ENCODE measurements around the gene TAPBPL.
"Not testable (repeated sequence)": the region's sequence is repeated elsewhere in the genome, so short reads cannot be mapped to it uniquely, and the experiment has no call there.

The TAPBPL gene

DNA sequence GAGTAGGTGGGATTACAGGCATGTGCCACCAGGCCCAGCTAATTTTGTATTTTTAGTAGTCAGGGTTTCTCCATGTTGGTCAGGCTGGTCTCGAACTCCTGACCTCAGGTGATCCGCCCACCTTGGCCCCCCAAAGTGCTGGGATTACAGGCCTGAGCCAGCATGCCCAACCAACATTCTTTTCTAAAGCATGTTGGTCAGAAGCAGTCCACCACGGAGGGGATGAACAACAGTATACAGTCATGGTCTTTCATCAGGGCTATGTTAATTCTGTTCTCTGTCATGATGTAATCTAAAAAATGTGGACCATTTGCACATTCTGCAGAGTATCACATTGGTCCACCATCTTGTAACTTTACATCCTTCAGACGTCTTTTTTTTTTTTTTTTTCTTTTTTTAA is 37.6 kb downstream of the TAPBPL start:
- Histone ChIP-seq H3K27me3 (ENCODE audit: insufficient read depth, low read length, poor library complexity) (no peaks in the 10 kb centered on the region), H3K27ac (ENCODE audit: low read length) (no peak overlapping the region), H3K36me3 (ENCODE audit: insufficient read depth, low read length) (peaks cover 9% of the 10 kb centered on the region; the same call in 1 of the 2 replicates), H2AFZ (ENCODE audit: low read depth, low read length) (no peak overlapping the region), H3K4me2 (ENCODE audit: insufficient read depth, low read length) (no peak overlapping the region), H3K4me1 (ENCODE audit: insufficient read depth, low read length) (peaks cover 16% of the 10 kb centered on the region), H4K20me1 (ENCODE audit: insufficient read depth, low read length) (no peaks in the 10 kb centered on the region), H3K9me3 (ENCODE audit: insufficient read depth, low read length, severe bottlenecking) (no peaks in the 10 kb centered on the region), H3K4me3 (ENCODE audit: low read depth in 1 of 2, low read length in 2 of 2) (no peak overlapping the region), H3K9ac (ENCODE audit: low read depth, low read length) (no peak overlapping the region), H3K79me2 (ENCODE audit: insufficient read depth, low read length) (peaks cover 14% of the 10 kb centered on the region)
- DNase-seq (no peak), ATAC-seq (ENCODE audit: insufficient read depth, low read depth) (no peak)
- no peak for TF ChIP-seq CTCF (IDR thresholded peaks at IDR 0.05; ENCODE audit: borderline replicate concordance, extremely low read depth, low read length, poor library complexity, severe bottlenecking)
- TF ChIP-seq EZH2 (IDR thresholded peaks at IDR 0.05; ENCODE audit: borderline replicate concordance, low read depth, low read length, severe bottlenecking) = no peak

DNA sequence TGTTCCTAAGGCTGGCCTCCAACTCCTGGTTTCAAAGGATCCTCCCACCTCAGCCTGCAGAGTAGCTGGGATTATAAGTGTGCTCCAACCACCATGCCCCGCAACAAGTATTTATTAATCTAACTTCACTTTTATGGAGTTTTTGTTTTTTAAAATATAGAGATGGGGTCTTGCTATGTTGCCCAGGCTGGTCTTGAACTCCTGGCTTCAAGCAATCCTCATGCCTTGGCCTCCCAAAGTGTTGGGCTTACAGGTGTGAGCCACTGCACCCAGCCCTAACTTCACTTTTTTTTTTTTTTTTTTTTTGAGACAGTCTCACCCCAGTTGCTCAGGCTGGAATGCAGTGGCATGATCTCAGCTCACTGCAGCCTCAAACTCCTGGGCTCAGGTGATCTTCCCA is 38.8 kb downstream of the TAPBPL start:
- H3K9ac ChIP-seq (ENCODE audit: low read depth, low read length); H2AFZ ChIP-seq (ENCODE audit: low read depth, low read length); DNase-seq; H3K27ac ChIP-seq (ENCODE audit: low read length); H4K20me1 ChIP-seq (ENCODE audit: insufficient read depth, low read length); H3K9me3 ChIP-seq (ENCODE audit: insufficient read depth, low read length, severe bottlenecking); H3K4me2 ChIP-seq (ENCODE audit: insufficient read depth, low read length); H3K4me3 ChIP-seq (ENCODE audit: low read depth in 1 of 2, low read length in 2 of 2); H3K27me3 ChIP-seq (ENCODE audit: insufficient read depth, low read length, poor library complexity); ATAC-seq (ENCODE audit: insufficient read depth, low read depth): not testable (repeated sequence)
- Histone ChIP-seq H3K36me3 (ENCODE audit: insufficient read depth, low read length) (peaks cover 18% of the 10 kb centered on the region), H3K79me2 (ENCODE audit: insufficient read depth, low read length) (peaks cover 26% of the 10 kb centered on the region), H3K4me1 (ENCODE audit: insufficient read depth, low read length) (peaks cover 27% of the 10 kb centered on the region)

GRCh38 chr12:6492838-6493496 is 41.1 kb downstream of the TAPBPL start, which contains the start of gene MRPL51:
MRPL51 (minus strand) TSS chr12:6493262; CDS start chr12:6493136, 126 bp downstream.
- TF ChIP-seq CTCF (IDR thresholded peaks at IDR 0.05; ENCODE audit: borderline replicate concordance, extremely low read depth, low read length, poor library complexity, severe bottlenecking) = no peak
- no peak for TF ChIP-seq EZH2 (IDR thresholded peaks at IDR 0.05; ENCODE audit: borderline replicate concordance, low read depth, low read length, severe bottlenecking)
- Histone ChIP-seq H2AFZ (ENCODE audit: low read depth, low read length) (peak within 1 kb of the TSS; percentile 80), H3K9me3 (ENCODE audit: insufficient read depth, low read length, severe bottlenecking) (no peaks in the 10 kb centered on the region), H3K27ac (ENCODE audit: low read length) (peak within 1 kb of the TSS; percentile 98), H3K4me1 (ENCODE audit: insufficient read depth, low read length) (peaks cover 44% of the 10 kb centered on the region), H3K9ac (ENCODE audit: low read depth, low read length) (peak within 1 kb of the TSS; percentile 94), H3K4me3 (ENCODE audit: low read depth in 1 of 2, low read length in 2 of 2) (peak within 1 kb of the TSS; percentile 63 to 75), H3K36me3 (ENCODE audit: insufficient read depth, low read length) (peaks cover 34% of the 10 kb centered on the region), H3K27me3 (ENCODE audit: insufficient read depth, low read length, poor library complexity) (no peaks in the 10 kb centered on the region), H4K20me1 (ENCODE audit: insufficient read depth, low read length) (no peaks in the 10 kb centered on the region), H3K79me2 (ENCODE audit: insufficient read depth, low read length) (peaks cover 47% of the 10 kb centered on the region), H3K4me2 (ENCODE audit: insufficient read depth, low read length) (peak within 1 kb of the TSS; percentile 72)
- DNase-seq (peak; percentile 93), ATAC-seq (ENCODE audit: insufficient read depth, low read depth) (peak; percentile 79)

- H2AFZ ChIP-seq (ENCODE audit: low read depth, low read length) = peak within 1 kb of the TSS; percentile 80
- H3K79me2 ChIP-seq (ENCODE audit: insufficient read depth, low read length) = peaks cover 53% of the 10 kb centered on the region
- DNase-seq = peak; percentile 93
Measured at GRCh38 chr12:6493497-6494257, 41.8 kb downstream of the TAPBPL start, which contains the start of gene NCAPD2. NCAPD2 (plus strand) TSS chr12:6494102; CDS start chr12:6495099, 997 bp downstream.

More at GRCh38 chr12:6493497-6494257, 41.8 kb downstream of the TAPBPL start, which contains the start of gene NCAPD2:
- H4K20me1 ChIP-seq (ENCODE audit: insufficient read depth, low read length) = no peaks in the 10 kb centered on the region
- peak within 1 kb of the TSS; percentile 94 for H3K9ac ChIP-seq (ENCODE audit: low read depth, low read length)
- H3K27ac ChIP-seq (ENCODE audit: low read length) = peak within 1 kb of the TSS; percentile 98
- no peaks in the 10 kb centered on the region for H3K27me3 ChIP-seq (ENCODE audit: insufficient read depth, low read length, poor library complexity)
- H3K4me2 ChIP-seq (ENCODE audit: insufficient read depth, low read length) = peak within 1 kb of the TSS; percentile 72
- H3K36me3 ChIP-seq (ENCODE audit: insufficient read depth, low read length) = peaks cover 34% of the 10 kb centered on the region
- H3K4me3 ChIP-seq (ENCODE audit: low read depth in 1 of 2, low read length in 2 of 2) = peak within 1 kb of the TSS; percentile 63 to 75
- no peak for TF ChIP-seq CTCF (IDR thresholded peaks at IDR 0.05; ENCODE audit: borderline replicate concordance, extremely low read depth, low read length, poor library complexity, severe bottlenecking)
- no peak for TF ChIP-seq EZH2 (IDR thresholded peaks at IDR 0.05; ENCODE audit: borderline replicate concordance, low read depth, low read length, severe bottlenecking)
- ATAC-seq (ENCODE audit: insufficient read depth, low read depth) = peak; percentile 85
- peaks cover 44% of the 10 kb centered on the region for H3K4me1 ChIP-seq (ENCODE audit: insufficient read depth, low read length)
- H3K9me3 ChIP-seq (ENCODE audit: insufficient read depth, low read length, severe bottlenecking) = no peaks in the 10 kb centered on the region

All from DND-41 (cell line).